Testis (tissue), 2 donors: Measurements from ENCODE around the gene RAPGEF4.

ENCODE experiments used
- POLR2A ChIP-seq: fragments of 450-650 bp; IDR thresholded peaks from one replicate; pipeline ENCODE4 v1.6.1; 2017; ENCODE audit warnings: antibody characterized with exemption, mild to moderate bottlenecking, moderate library complexity
- TF ChIP-seq, protein P1 (sequence below), 3 experiments: fragments of 450-650 bp in 2 of 3; fragments of 200-600 bp in 1 of 3; sonication (generic) in 1 of 3; IDR thresholded peaks; one replicate each; pipeline ENCODE4 v1.5.1; 2016 to 2019; ENCODE audit warnings: antibody characterized with exemption in 3 of 3, mild to moderate bottlenecking in 2 of 3, moderate library complexity in 1 of 3

DNA sequence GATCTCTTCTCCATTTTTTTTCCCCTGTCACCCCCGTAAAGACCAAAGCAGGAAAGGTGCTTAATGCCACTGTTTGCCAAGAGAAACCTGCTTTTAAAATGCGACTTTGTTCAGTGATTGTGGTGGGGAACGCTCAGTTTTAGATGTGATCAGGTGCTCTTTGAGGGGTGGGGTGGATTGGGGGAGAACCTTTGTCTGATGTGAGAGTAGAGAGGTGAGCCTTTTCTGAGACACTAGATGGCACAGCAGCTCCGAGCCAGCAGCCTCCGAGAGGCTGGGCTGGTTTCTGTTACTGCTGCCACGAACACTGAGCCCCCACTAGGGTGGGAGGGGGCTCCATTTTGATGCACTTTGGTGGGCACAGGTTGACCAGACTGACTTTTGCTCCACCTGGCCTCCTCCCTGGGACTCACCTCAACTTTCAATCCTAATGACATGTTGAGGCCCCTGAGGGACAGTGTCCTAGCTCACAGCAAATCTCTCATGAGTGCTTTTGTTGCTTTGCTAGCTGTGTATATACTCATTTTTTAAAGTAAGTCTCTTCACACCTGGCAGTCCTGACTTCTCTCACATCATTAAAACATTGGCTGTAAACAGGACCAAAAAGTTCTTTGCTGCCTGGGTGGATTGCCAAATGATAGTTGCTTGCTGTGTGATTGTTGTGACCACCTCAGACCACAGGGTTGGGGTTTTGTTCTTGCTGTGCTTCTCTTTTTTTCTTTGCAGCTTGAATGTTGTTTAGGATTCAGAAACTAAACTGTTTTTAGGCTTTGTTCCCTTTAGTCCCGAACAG is 241.8 kb downstream of the RAPGEF4 start:
- TF ChIP-seq, protein P1, sequence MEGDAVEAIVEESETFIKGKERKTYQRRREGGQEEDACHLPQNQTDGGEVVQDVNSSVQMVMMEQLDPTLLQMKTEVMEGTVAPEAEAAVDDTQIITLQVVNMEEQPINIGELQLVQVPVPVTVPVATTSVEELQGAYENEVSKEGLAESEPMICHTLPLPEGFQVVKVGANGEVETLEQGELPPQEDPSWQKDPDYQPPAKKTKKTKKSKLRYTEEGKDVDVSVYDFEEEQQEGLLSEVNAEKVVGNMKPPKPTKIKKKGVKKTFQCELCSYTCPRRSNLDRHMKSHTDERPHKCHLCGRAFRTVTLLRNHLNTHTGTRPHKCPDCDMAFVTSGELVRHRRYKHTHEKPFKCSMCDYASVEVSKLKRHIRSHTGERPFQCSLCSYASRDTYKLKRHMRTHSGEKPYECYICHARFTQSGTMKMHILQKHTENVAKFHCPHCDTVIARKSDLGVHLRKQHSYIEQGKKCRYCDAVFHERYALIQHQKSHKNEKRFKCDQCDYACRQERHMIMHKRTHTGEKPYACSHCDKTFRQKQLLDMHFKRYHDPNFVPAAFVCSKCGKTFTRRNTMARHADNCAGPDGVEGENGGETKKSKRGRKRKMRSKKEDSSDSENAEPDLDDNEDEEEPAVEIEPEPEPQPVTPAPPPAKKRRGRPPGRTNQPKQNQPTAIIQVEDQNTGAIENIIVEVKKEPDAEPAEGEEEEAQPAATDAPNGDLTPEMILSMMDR (IDR thresholded peaks at IDR 0.05) = no peak
- no peak for TF ChIP-seq POLR2A
